Measurements from ENCODE around the gene COTL1.

DNA sequence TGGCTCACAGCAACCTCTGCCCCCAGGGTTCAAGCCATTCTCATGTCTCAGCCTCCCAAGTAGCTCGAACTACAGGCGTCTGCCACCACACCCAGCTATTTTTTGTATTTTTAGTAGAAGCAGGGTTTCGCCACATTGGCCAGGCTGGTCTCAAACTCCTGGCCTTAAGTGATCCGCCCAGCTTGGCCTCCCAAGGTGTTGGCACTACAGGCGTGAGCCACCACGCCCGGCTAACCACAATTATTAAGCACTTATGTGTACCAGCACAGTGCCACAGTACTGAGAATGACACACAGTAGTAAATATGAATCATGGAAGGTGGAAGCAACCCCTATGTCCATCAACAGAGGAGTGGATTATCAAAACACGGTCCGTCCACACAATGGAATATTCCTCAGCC lies 49.8 kb downstream of the COTL1 start:
- TF ChIP-seq, protein P1, sequence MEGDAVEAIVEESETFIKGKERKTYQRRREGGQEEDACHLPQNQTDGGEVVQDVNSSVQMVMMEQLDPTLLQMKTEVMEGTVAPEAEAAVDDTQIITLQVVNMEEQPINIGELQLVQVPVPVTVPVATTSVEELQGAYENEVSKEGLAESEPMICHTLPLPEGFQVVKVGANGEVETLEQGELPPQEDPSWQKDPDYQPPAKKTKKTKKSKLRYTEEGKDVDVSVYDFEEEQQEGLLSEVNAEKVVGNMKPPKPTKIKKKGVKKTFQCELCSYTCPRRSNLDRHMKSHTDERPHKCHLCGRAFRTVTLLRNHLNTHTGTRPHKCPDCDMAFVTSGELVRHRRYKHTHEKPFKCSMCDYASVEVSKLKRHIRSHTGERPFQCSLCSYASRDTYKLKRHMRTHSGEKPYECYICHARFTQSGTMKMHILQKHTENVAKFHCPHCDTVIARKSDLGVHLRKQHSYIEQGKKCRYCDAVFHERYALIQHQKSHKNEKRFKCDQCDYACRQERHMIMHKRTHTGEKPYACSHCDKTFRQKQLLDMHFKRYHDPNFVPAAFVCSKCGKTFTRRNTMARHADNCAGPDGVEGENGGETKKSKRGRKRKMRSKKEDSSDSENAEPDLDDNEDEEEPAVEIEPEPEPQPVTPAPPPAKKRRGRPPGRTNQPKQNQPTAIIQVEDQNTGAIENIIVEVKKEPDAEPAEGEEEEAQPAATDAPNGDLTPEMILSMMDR (IDR thresholded peaks at IDR 0.05), result no peak
- TF ChIP-seq POLR2A (IDR thresholded peaks at IDR 0.05), result no peak

All from adrenal gland (tissue), 5 donors.